ENCODE data around the gene TEX48. TPM values are rescaled to one million over a fixed set of nuclear protein-coding genes. Genes with fewer than 3 reads are reported as not detected.

The TEX48 gene
- total RNA-seq, 6 donors from 2014 or later: not detected

GRCh38 chr9:114643001-114643400, 39.0 kb downstream of the TEX48 start:
- H3K9me3 ChIP-seq: peaks cover 0 to 3% (median 0%) of the 10 kb centered on the region in 4 donors
- no peaks in the 10 kb centered on the region for H3K4me1 ChIP-seq
- TF ChIP-seq CTCF (IDR thresholded peaks at IDR 0.05): no peak
- H3K27ac ChIP-seq: no peak overlapping the region
- peaks cover 14 to 60% (median 33%) of the 10 kb centered on the region in 4 donors for H3K36me3 ChIP-seq
- DNase-seq (no peak), ATAC-seq (ENCODE audit: low FRiP score in 2 of 2) (no peak)
- no peaks in the 10 kb centered on the region for H3K27me3 ChIP-seq
- no peak overlapping the region for H3K4me3 ChIP-seq
- 94 to 95% methylated on average over 7 to 8 of the region's 8 CpGs for WGBS, 2 donors

GRCh38 chr9:114641967-114642366, 40.0 kb downstream of the TEX48 start:
- peaks cover 16 to 67% (median 36%) of the 10 kb centered on the region in 4 donors for H3K36me3 ChIP-seq
- H3K27me3 ChIP-seq: no peaks in the 10 kb centered on the region
- ATAC-seq (ENCODE audit: low FRiP score in 2 of 2) (peak in 1 of 2 donors; percentile 45), DNase-seq (no peak)
- no peak for TF ChIP-seq POLR2A (IDR thresholded peaks at IDR 0.05)
- no peak for TF ChIP-seq EP300 (IDR thresholded peaks at IDR 0.05)
- no peak for TF ChIP-seq POLR2AphosphoS5 (IDR thresholded peaks at IDR 0.05)
- TF ChIP-seq CTCF (IDR thresholded peaks at IDR 0.05): no peak
- no peak overlapping the region for H3K27ac ChIP-seq
- 59 to 84% methylated on average over 1 of the region's 1 CpG for WGBS, 2 donors
- no peak overlapping the region for H3K4me3 ChIP-seq
- no peaks in the 10 kb centered on the region for H3K9me3 ChIP-seq
- no peaks in the 10 kb centered on the region for H3K4me1 ChIP-seq

GRCh38 chr9:114638404-114638803, 43.6 kb downstream of the TEX48 start:
- Histone ChIP-seq H3K27ac (no peak overlapping the region), H3K36me3 (peaks cover 15 to 66% (median 42%) of the 10 kb centered on the region in 4 donors), H3K27me3 (no peaks in the 10 kb centered on the region), H3K4me1 (no peaks in the 10 kb centered on the region), H3K4me3 (no peak overlapping the region), H3K9me3 (no peaks in the 10 kb centered on the region)
- ATAC-seq (ENCODE audit: low FRiP score in 2 of 2): no peak
- TF ChIP-seq EP300 (IDR thresholded peaks at IDR 0.05) (no peak), POLR2A (IDR thresholded peaks at IDR 0.05) (no peak), POLR2AphosphoS5 (IDR thresholded peaks at IDR 0.05) (no peak), CTCF (IDR thresholded peaks at IDR 0.05) (no peak)
- WGBS, 2 donors: 89 to 96% methylated on average over 8 of the region's 8 CpGs
- no peak for DNase-seq

- Histone ChIP-seq H3K4me1 (no peaks in the 10 kb centered on the region), H3K36me3 (peaks cover 17 to 70% (median 52%) of the 10 kb centered on the region in 4 donors), H3K27ac (no peak overlapping the region), H3K9me3 (no peaks in the 10 kb centered on the region), H3K4me3 (no peak overlapping the region), H3K27me3 (no peaks in the 10 kb centered on the region)
- no peak for TF ChIP-seq POLR2AphosphoS5 (IDR thresholded peaks at IDR 0.05)
- TF ChIP-seq CTCF (IDR thresholded peaks at IDR 0.05): no peak
- no peak for TF ChIP-seq POLR2A (IDR thresholded peaks at IDR 0.05)
- TF ChIP-seq EP300 (IDR thresholded peaks at IDR 0.05): no peak
- 97% methylated on average over 6 of the region's 6 CpGs; no CpG with 5 or more reads in 1 of the 2 donors for WGBS, 2 donors
- DNase-seq: no peak
- ATAC-seq (ENCODE audit: low FRiP score in 2 of 2): no peak
These were observed 47.6 kb downstream of the TEX48 start for GRCh38 chr9:114634387-114634786.

GRCh38 chr9:114633438-114634089, 48.4 kb downstream of the TEX48 start:
- Histone ChIP-seq H3K9me3 (no peaks in the 10 kb centered on the region), H3K4me3 (no peak overlapping the region), H3K27ac (no peak overlapping the region), H3K4me1 (no peaks in the 10 kb centered on the region), H3K36me3 (peaks cover 22 to 70% (median 53%) of the 10 kb centered on the region in 4 donors), H3K27me3 (no peaks in the 10 kb centered on the region)
- DNase-seq: no peak
- 87 to 97% methylated on average over 10 to 11 of the region's 11 CpGs for WGBS, 2 donors
- TF ChIP-seq CTCF (IDR thresholded peaks at IDR 0.05) (no peak), POLR2AphosphoS5 (IDR thresholded peaks at IDR 0.05) (no peak), POLR2A (IDR thresholded peaks at IDR 0.05) (no peak), EP300 (IDR thresholded peaks at IDR 0.05) (no peak)
- peak in 1 of 2 donors; percentile 14 for ATAC-seq (ENCODE audit: low FRiP score in 2 of 2)
